ENCODE measurements around the gene COL16A1. TPM values are rescaled to one million over a fixed set of nuclear protein-coding genes. Genes with fewer than 3 reads are reported as not detected.

COL16A1 gene
- polyA plus RNA-seq, 3 donors from 2014 or later, result not detected

DNA sequence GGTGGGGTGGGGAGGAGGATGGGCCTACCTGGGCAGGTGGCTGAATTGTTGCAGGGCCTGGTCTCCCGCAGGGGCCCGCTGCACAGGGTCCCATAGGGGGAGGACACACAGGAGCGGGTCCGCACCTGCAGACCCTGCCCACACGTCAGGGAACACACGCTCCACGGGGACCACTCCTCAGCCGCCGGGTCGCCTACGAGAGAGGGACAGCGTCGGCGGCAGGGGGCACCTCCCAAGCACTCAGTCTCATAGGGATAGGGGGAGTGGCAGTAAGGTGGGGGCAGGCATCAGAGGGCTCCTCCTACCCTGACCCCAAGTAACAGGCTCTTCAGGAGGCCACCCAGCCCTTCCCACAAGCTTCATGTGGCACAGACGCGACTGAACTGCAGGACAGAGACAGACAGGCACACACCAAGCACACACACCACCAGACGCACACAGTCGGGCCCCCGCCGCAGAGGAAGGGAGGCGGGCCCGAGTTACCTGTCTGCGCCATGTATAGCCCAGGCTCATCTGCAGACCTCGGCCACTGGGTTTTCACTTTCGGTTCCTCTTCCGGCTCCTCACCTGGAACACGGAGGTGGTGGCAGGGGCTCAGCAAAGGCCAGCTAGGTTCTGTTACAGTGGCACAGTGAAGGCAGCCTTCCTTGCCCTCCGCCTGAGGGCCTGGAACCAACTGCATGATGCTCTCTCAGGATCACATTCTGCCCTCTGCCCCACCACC is 40.5 kb upstream of the COL16A1 start:
- no peak overlapping the region for H3K4me3 Mint-ChIP-seq
- DNase-seq, result no peak
- peaks cover 0 to 6% (median 2%) of the 10 kb centered on the region in 3 donors for H3K27me3 Mint-ChIP-seq (ENCODE audit: low read depth in 3 of 3)
- H3K9me3 Mint-ChIP-seq, result no peaks in the 10 kb centered on the region
- no peak overlapping the region for H3K27ac Mint-ChIP-seq
- H3K4me1 Mint-ChIP-seq, result peaks cover 40 to 51% of the 10 kb centered on the region in 2 donors
- peaks cover 0 to 13% (median 4%) of the 10 kb centered on the region in 3 donors for H3K36me3 Mint-ChIP-seq

DNA sequence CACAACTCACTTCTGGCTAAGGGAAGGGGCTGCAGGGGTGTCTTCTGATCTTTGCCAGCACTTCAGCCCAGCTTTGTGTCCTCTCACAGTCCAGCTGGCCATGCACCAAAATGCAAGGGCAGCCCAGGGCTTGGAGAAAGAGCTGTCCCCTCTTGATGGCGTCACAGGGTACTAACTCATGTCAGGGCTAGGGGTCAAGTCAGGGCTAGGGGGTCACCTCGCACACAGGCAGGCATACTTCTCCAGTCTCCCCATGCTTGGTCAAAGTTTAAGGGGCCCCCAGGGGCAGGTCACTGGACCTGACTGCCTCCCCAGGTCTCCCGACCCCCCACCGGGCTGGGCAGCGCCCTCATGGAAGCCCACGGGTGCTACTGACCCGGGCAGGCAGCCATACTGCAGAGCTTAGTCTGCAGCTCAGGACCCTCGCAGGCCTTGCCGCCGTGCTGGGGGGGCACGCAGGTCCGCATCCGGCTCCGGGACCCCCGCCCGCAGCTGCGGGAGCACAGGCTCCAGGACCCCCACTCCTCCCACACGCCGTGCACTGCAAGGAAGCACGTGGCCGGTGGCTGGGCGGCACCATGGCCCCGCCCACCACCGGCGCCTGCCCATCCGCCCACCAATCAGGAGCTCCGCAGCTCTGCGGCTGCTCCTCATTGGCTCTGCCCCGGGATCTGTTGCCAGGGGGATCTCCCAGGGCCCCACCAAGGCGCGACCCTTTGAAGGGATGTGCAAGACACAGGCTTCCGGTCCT is 38.8 kb upstream of the COL16A1 start:
- no peaks in the 10 kb centered on the region for H3K9me3 Mint-ChIP-seq
- H3K4me1 Mint-ChIP-seq, result peaks cover 23 to 34% of the 10 kb centered on the region in 2 donors
- peaks cover 0 to 4% (median 2%) of the 10 kb centered on the region in 3 donors for H3K27me3 Mint-ChIP-seq (ENCODE audit: low read depth in 3 of 3)
- DNase-seq, result no peak
- no peak overlapping the region for H3K27ac Mint-ChIP-seq
- no peak overlapping the region for H3K4me3 Mint-ChIP-seq
- H3K36me3 Mint-ChIP-seq, result peaks cover 0 to 13% (median 4%) of the 10 kb centered on the region in 3 donors

DNA sequence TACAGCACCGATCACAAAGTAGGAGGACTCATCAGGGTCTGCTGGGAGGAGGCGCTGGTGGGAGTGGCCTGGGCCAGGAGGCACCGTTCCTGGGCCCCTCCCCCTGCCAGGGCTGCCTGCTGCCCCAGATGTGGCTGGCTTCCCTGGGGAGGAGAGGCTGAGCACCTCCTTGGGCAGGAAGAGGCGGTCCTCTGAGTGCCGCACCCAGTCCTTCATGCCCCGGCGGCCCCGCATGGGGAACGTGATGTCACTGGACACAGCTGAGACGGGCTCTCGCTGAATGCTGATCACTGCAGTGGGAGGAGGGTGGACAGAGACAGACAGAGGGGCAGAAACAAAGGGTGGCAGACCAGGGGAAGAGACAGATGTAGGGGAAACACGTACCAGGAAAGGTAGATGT is 35.5 kb upstream of the COL16A1 start:
- Mint-ChIP-seq H3K27me3 (ENCODE audit: low read depth in 3 of 3) (peaks cover 0 to 4% (median 2%) of the 10 kb centered on the region in 3 donors), H3K4me1 (peaks cover 0 to 10% of the 10 kb centered on the region in 2 donors), H3K9me3 (no peaks in the 10 kb centered on the region), H3K36me3 (peaks cover 0 to 14% (median 9%) of the 10 kb centered on the region in 3 donors), H3K27ac (peak overlapping the region in 1 of 6 donors; percentile 80), H3K4me3 (no peak overlapping the region)
- DNase-seq, result no peak

DNA sequence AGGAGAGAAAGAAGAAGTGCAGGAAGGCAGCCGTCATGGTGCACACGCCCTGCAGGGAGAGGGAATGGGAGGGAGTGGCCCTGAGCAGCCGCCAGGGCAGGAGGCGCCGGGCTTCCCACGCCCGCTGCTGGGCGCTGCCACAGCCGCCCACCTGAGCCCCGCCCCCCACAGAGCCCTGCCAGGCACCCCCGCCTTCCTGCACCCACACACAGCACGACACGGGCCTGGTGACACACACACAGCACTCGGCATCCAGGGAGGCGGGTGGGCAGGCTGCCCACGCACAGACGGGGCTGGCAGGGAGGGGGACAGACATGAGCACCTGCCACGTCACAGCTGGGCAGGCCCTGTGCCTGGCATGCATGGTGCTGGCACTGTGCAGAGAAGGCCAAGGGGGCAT is 32.9 kb upstream of the COL16A1 start:
- Mint-ChIP-seq H3K4me1 (peaks cover 0 to 3% of the 10 kb centered on the region in 2 donors), H3K9me3 (no peaks in the 10 kb centered on the region), H3K36me3 (peaks cover 0 to 19% (median 13%) of the 10 kb centered on the region in 3 donors), H3K27ac (no peak overlapping the region), H3K4me3 (no peak overlapping the region), H3K27me3 (ENCODE audit: low read depth in 3 of 3) (peaks cover 0 to 4% (median 2%) of the 10 kb centered on the region in 3 donors)
- DNase-seq, result no peak

DNA sequence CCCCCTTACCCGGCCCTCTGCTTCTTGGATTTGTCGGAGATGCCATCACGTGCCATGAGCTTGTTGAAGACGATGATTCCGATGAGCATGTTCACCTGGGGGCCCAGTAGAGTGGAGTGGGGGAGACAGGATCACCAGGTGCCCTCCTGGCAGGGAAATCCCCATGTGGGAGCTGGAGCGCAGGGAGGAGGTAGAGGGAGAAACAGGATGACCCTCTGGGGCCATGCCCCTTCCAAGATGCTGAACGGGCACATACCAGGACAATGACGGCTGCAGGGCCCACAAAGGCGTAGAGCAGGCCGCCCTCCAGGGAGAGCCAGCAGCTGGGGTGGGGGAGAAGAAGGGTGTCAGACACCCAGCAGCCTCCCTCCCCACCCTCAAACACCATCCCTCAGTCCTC is 31.8 kb upstream of the COL16A1 start:
- H3K9me3 Mint-ChIP-seq, result no peaks in the 10 kb centered on the region
- H3K4me1 Mint-ChIP-seq, result peaks cover 0 to 3% of the 10 kb centered on the region in 2 donors
- peaks cover 0 to 15% (median 13%) of the 10 kb centered on the region in 3 donors for H3K36me3 Mint-ChIP-seq
- no peak overlapping the region for H3K4me3 Mint-ChIP-seq
- H3K27me3 Mint-ChIP-seq (ENCODE audit: low read depth in 3 of 3), result peaks cover 0 to 4% (median 2%) of the 10 kb centered on the region in 3 donors
- no peak overlapping the region for H3K27ac Mint-ChIP-seq
- no peak for DNase-seq

DNA sequence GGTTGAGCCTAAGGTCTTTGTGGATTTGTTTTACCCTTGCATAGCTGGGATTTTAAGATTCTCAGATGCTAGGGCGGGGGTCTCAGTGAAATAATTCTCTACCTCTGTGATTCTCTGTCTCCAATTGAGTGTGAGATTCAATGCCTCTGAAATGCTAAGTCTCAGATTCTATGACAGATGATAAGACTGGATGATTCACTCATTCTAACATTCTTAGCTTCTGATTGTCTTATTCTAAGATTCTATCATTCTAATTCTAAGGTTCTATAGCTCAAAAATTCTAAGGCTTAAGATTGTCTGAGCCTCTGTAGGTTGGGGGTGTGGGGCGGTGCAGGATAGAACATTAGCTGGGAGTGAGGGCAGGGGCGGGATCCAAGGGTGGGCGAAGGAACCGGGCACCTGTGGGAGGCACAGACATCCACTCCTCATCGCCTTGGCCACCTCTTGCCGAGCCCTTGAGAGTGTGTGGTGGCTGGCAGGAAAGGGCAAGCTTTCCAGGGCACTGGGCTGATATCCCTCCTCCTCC is 30.8 kb upstream of the COL16A1 start:
- Mint-ChIP-seq H3K27me3 (ENCODE audit: low read depth in 3 of 3) (peaks cover 0 to 2% (median 2%) of the 10 kb centered on the region in 3 donors), H3K9me3 (no peaks in the 10 kb centered on the region), H3K4me3 (no peak overlapping the region), H3K27ac (no peak overlapping the region), H3K4me1 (peaks cover 0 to 3% of the 10 kb centered on the region in 2 donors), H3K36me3 (peaks cover 0 to 17% (median 12%) of the 10 kb centered on the region in 3 donors)
- DNase-seq, result no peak

DNA sequence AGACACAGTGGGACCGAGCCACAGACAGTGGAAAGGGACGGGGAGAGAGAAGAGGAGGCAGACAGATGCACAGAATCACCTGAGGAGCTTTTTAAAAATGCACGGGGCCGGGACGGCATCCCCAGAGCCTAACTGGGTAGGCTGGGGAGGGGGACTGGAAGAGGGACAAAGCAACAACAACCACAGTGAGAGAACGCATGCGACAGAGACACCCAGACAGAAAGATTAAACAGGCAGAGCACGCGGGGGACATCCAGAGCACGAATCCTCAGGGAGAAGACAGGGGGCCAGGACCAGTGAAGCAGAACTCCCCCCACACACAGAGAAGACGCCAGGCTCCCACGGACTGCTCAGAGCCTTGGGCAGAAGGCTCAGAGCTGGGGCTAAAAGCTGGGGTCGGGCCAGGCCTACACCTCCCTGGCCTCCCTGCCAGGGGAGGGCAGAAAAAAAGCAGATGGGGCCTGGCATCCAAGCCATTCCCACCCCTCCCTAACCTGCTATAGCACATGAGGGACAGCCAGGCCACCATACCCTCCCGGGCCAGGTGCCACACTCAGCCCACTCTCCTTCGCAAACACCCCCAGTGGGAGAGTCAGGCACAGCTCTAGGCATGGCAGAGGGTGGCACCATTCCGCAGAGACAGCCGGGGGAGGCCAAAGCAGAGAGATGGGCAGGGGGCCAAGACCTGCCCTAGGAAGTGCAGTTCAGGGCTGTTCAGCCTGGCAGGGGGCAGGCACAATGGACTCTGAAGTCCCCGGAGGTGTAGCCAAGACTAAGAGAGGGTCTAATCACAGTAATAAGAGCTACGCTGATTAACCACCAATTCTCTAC is 29.8 kb upstream of the COL16A1 start:
- Mint-ChIP-seq H3K4me1 (no peaks in the 10 kb centered on the region), H3K9me3 (no peaks in the 10 kb centered on the region), H3K36me3 (peaks cover 0 to 18% (median 12%) of the 10 kb centered on the region in 3 donors), H3K27ac (peak overlapping the region in 1 of 6 donors; percentile 25), H3K4me3 (no peak overlapping the region), H3K27me3 (ENCODE audit: low read depth in 3 of 3) (peaks cover 0 to 4% (median 2%) of the 10 kb centered on the region in 3 donors)
- no peak for DNase-seq

DNA sequence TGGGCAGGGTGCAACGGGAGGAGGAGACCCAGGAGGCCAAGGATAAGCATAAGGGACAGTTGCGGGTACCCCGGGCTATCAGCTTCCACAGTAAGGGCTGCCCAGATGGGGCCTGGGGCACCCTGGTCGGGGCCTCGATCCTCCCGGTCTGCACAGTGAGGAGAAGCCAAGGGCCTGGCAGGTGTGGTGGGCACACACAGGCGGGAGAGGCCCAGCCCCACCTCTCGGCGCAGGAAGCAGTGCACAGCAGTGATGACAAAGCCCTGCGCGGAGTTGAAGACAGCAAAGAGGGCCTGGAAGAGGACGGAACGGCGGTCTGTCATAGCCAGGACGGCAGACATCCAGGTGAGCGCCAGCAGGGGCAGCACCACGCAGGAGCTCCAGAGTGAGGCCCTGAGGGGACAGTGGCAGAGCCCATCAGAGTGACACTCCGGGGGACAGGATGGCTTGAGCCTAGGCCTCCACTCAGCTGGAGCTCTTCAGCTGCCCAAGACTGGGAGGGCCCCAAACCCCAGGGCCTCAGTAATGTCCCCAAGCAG is 29.0 kb upstream of the COL16A1 start:
- H3K4me1 Mint-ChIP-seq, result no peaks in the 10 kb centered on the region
- no peak for DNase-seq
- H3K9me3 Mint-ChIP-seq, result no peaks in the 10 kb centered on the region
- peaks cover 0 to 4% (median 2%) of the 10 kb centered on the region in 3 donors for H3K27me3 Mint-ChIP-seq (ENCODE audit: low read depth in 3 of 3)
- H3K4me3 Mint-ChIP-seq, result no peak overlapping the region
- H3K36me3 Mint-ChIP-seq, result peaks cover 0 to 18% (median 12%) of the 10 kb centered on the region in 3 donors
- H3K27ac Mint-ChIP-seq, result no peak overlapping the region

DNA sequence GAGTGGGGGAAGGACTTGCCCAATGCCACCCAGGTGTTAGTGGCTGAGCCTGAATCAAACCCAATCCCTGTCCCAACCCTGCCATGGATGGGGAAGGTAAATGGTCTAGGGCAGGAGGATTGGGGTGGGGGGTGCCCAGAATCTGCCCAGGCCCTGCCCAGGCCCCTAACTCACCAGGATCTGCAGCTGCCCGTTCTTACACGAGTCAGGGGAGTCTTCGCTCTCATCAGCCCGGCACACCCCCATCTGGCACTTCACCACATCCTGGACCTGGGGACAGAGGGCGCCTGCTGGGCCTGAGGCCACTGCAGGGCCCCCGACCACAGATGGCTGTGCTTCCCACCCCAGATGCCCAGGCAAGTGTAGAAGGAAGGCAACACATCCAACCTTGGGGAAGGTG is 28.5 kb upstream of the COL16A1 start:
- Mint-ChIP-seq H3K27me3 (ENCODE audit: low read depth in 3 of 3) (peaks cover 0 to 4% (median 2%) of the 10 kb centered on the region in 3 donors), H3K4me1 (no peaks in the 10 kb centered on the region), H3K27ac (no peak overlapping the region), H3K9me3 (no peaks in the 10 kb centered on the region), H3K4me3 (no peak overlapping the region), H3K36me3 (peaks cover 0 to 18% (median 12%) of the 10 kb centered on the region in 3 donors)
- no peak for DNase-seq

DNA sequence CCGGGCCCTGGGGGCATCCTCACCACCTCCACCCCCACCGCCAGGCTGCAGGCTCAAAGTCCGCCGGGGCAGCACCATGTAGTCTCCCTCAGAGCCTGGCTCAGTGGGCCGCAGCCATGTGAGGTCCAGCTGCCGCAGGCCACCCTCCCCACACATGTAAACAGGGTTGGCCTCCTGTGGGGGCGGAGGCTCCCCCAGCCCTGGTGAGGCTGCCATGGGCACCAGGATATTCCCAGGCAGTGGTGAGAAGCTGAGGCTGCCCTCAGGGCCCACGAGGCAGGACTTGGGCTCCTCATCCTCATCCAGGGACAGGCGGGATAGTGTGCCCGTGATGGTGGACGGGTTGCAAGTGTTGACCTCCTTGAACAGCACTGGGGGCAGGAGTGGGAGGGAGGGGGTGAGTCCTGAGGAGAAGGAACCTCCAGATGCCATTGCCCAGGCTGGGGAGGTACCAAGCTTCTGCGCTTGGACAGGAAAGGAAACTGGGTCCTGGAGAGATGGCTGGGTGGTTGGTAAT is 27.3 kb upstream of the COL16A1 start:
- no peaks in the 10 kb centered on the region for H3K4me1 Mint-ChIP-seq
- peaks cover 0 to 13% (median 11%) of the 10 kb centered on the region in 3 donors for H3K36me3 Mint-ChIP-seq
- no peaks in the 10 kb centered on the region for H3K9me3 Mint-ChIP-seq
- peaks cover 0 to 2% (median 2%) of the 10 kb centered on the region in 3 donors for H3K27me3 Mint-ChIP-seq (ENCODE audit: low read depth in 3 of 3)
- DNase-seq, result no peak
- H3K27ac Mint-ChIP-seq, result no peak overlapping the region
- H3K4me3 Mint-ChIP-seq, result no peak overlapping the region

DNA sequence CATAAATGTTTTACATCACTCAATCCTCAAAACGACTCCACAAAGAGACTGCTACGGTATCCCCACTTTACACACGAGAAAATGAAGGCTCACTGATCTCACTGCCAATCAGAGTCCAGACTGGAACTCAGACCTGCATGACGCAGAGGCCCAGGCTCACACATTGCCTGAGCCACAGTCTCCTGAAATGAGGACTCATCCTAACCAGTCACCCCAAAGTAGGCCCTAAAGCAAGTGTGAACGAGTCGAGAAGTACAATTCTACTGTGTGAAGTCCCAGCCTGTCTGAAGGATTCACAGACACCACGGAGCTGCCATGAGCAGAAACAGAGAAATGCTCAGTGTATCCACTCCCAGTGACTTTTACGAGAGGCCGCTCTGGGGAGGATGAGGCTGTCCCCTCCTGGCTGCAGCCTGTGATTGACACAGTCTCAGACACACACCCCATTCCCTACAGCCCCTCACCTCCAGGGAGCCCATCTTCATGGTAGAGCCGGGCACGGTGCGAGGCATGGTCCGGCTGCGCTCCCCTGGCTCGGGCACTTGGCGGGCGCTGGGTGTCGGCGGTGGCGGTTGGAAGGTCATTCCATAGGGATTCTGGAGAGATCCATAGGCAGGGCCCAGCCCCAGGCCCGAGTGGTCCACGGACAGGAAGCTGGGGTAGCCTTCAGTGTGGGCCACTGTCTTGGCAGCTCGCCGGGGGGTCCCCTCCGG is 26.7 kb upstream of the COL16A1 start:
- Mint-ChIP-seq H3K27ac (peak overlapping the region in 1 of 6 donors; percentile 7), H3K9me3 (no peaks in the 10 kb centered on the region), H3K36me3 (peaks cover 0 to 13% (median 11%) of the 10 kb centered on the region in 3 donors), H3K4me3 (no peak overlapping the region), H3K27me3 (ENCODE audit: low read depth in 3 of 3) (peaks cover 0 to 2% (median 2%) of the 10 kb centered on the region in 3 donors), H3K4me1 (no peaks in the 10 kb centered on the region)
- DNase-seq, result no peak

DNA sequence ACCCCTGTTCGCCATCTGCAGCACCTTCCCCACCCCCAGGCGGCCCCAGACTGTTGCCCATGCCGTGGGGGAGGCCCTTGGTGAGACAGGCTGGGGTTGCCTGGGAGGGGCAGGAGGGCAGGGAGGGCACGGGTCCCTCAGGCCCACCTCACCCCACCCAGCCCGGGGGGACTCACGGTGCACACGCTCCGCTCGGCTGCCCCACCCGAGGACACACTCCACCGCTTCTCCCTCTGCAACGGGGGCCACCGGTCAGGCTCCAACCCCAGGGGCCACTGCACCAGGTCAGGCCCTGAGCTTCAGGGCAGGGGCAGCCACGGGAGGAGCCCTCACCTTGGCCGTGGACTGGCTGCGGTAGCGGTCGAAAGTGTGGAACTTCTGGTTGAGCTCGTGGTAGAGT is 24.0 kb upstream of the COL16A1 start:
- no peak overlapping the region for H3K4me3 Mint-ChIP-seq
- H3K27ac Mint-ChIP-seq, result no peak overlapping the region
- peaks cover 0 to 2% (median 0%) of the 10 kb centered on the region in 3 donors for H3K27me3 Mint-ChIP-seq (ENCODE audit: low read depth in 3 of 3)
- no peaks in the 10 kb centered on the region for H3K9me3 Mint-ChIP-seq
- DNase-seq, result no peak
- H3K4me1 Mint-ChIP-seq, result peaks cover 0 to 2% of the 10 kb centered on the region in 2 donors
- H3K36me3 Mint-ChIP-seq, result peaks cover 0 to 11% (median 7%) of the 10 kb centered on the region in 3 donors

Measured in immature natural killer cell (primary cell).